Endothelial cell of umbilical vein (primary cell): ENCODE data around the gene CEBPB.

Experiments used
- EZH2 ChIP-seq: IDR thresholded peaks from 2 replicates; pipeline ENCODE4 v1.6.1; 2012; ENCODE audit warnings: borderline replicate concordance, low read depth, mild to moderate bottlenecking, moderate library complexity, low read length, inconsistent platforms; ENCODE audit not compliant: severe bottlenecking
- JUN ChIP-seq: IDR thresholded peaks from 2 replicates; pipeline ENCODE4 v1.6.1; 2011; ENCODE audit warnings: borderline replicate concordance, low read depth; ENCODE audit not compliant: insufficient read length, insufficient read depth
- MAX ChIP-seq: IDR thresholded peaks from 2 replicates; pipeline ENCODE4 v1.6.1; 2011; ENCODE audit not compliant: insufficient read depth, insufficient read length
- MYC ChIP-seq: IDR thresholded peaks from one replicate; pipeline ENCODE4 v1.6.1; 2011; ENCODE audit warnings: mild to moderate bottlenecking, low read depth, low read length
- POLR2A ChIP-seq: IDR thresholded peaks from 2 replicates; pipeline ENCODE4 v1.6.1; 2012; ENCODE audit warnings: low read depth, mild to moderate bottlenecking, control low read depth, low read length
- POLR2AphosphoS5 ChIP-seq: IDR thresholded peaks from 2 replicates; pipeline ENCODE4 v1.6.1; 2012; ENCODE audit warnings: low read depth, mild to moderate bottlenecking, control low read depth, low read length, moderate library complexity; ENCODE audit not compliant: insufficient read depth
- TF ChIP-seq, protein P1 (sequence below), 2 donors: IDR thresholded peaks; 1 replicate in 1 of 2; 2 replicates in 1 of 2; pipeline ENCODE4 v1.5.1; 2011; ENCODE audit warnings: low read length in 2 of 2, mild to moderate bottlenecking in 2 of 2, moderate library complexity in 2 of 2, control low read depth in 1 of 2, inconsistent platforms in 1 of 2, low read depth in 1 of 2; ENCODE audit not compliant: insufficient read depth in 1 of 2; ENCODE audit errors: extremely low read depth in 1 of 2

GRCh38 chr20:50144362-50144761 lies 46.3 kb upstream of the CEBPB start:
- TF ChIP-seq EZH2, result no peak
- TF ChIP-seq, protein P1, sequence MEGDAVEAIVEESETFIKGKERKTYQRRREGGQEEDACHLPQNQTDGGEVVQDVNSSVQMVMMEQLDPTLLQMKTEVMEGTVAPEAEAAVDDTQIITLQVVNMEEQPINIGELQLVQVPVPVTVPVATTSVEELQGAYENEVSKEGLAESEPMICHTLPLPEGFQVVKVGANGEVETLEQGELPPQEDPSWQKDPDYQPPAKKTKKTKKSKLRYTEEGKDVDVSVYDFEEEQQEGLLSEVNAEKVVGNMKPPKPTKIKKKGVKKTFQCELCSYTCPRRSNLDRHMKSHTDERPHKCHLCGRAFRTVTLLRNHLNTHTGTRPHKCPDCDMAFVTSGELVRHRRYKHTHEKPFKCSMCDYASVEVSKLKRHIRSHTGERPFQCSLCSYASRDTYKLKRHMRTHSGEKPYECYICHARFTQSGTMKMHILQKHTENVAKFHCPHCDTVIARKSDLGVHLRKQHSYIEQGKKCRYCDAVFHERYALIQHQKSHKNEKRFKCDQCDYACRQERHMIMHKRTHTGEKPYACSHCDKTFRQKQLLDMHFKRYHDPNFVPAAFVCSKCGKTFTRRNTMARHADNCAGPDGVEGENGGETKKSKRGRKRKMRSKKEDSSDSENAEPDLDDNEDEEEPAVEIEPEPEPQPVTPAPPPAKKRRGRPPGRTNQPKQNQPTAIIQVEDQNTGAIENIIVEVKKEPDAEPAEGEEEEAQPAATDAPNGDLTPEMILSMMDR (IDR thresholded peaks at IDR 0.05; ENCODE audit: extremely low read depth in 1 of 2, insufficient read depth in 1 of 2, low read depth in 1 of 2, low read length in 2 of 2), result no peak
- no peak for TF ChIP-seq POLR2A
- no peak for TF ChIP-seq MAX
- no peak for TF ChIP-seq JUN
- no peak for TF ChIP-seq MYC
- TF ChIP-seq POLR2AphosphoS5, result no peak
